IPS-15b (cell line): Measurements from ENCODE around the gene CSNK1A1.
"Not testable (repeated sequence)": the region's sequence is repeated elsewhere in the genome, so short reads cannot be mapped to it uniquely, and the experiment has no call there.

Source experiments
- H3K27me3 ChIP-seq: one replicate; pipeline ENCODE4 v1.6.1; 2013; ENCODE audit warnings: low read length; ENCODE audit not compliant: control insufficient read depth, insufficient read depth
- H3K36me3 ChIP-seq: one replicate; pipeline ENCODE4 v1.6.1; 2013; ENCODE audit warnings: low read length; ENCODE audit not compliant: control insufficient read depth, insufficient read depth
- H3K4me1 ChIP-seq: one replicate; pipeline ENCODE4 v1.6.1; 2013; ENCODE audit warnings: mild to moderate bottlenecking, low read length; ENCODE audit not compliant: control insufficient read depth, insufficient read depth
- H3K4me3 ChIP-seq: one replicate; pipeline ENCODE4 v1.5.1; 2013; ENCODE audit warnings: low read depth, low read length
- H3K9ac ChIP-seq: one replicate; pipeline ENCODE4 v1.6.1; 2013; ENCODE audit warnings: low read depth, mild to moderate bottlenecking, low read length
- H3K9me3 ChIP-seq: one replicate; pipeline ENCODE4 v1.6.1; 2013; ENCODE audit warnings: mild to moderate bottlenecking, low read length; ENCODE audit not compliant: control insufficient read depth, insufficient read depth

CSNK1A1 gene

DNA sequence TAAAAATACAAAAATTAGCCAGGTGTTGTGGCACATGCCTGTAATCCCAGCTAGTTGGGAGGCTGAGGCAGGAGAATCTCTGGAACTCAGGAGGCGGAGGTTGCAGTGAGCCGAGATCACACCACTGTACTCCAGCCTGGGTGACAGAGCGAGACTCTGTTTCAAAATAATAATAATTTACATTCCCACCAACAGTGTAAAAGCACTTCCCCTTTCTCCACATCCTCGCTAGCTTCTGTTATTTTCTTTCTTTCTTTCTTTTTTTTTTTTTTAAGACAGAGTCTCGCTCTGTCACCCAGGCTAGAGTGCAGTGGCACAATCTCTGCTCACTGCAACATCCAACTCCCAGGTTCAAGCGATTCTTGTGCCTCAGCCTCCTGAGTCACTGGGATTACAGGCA lies 89.3 kb downstream of the CSNK1A1 start:
- H3K36me3 ChIP-seq, H3K27me3 ChIP-seq, H3K9me3 ChIP-seq, H3K9ac ChIP-seq, H3K4me3 ChIP-seq, H3K4me1 ChIP-seq: not testable (repeated sequence)

- no peaks in the 10 kb centered on the region for H3K27me3 ChIP-seq
- no peak overlapping the region for H3K9ac ChIP-seq
- no peaks in the 10 kb centered on the region for H3K9me3 ChIP-seq
- H3K36me3 ChIP-seq: no peaks in the 10 kb centered on the region
- no peaks in the 10 kb centered on the region for H3K4me1 ChIP-seq
- H3K4me3 ChIP-seq: no peak overlapping the region
Measured at GRCh38 chr5:149459891-149460290, 91.3 kb downstream of the CSNK1A1 start.

DNA sequence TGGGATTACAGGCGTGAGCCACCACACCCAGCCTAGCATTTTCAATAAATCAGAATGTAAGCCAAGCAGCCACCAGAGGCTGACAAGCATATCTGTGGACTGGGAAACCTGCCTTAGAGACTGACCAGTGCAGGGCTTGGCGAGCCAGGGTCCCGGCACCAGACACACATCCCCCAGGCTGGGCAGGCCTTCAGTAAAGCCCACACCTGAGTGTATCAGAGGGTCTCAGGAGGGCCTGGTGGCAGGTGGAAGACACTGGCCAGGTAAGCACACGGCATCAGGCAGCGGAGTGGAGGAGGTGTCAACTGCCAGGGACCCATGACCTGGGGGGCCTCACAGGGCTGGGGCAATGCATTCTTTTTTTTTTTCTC lies 93.9 kb downstream of the CSNK1A1 start:
- Histone ChIP-seq H3K9me3 (no peaks in the 10 kb centered on the region), H3K36me3 (no peaks in the 10 kb centered on the region), H3K27me3 (no peaks in the 10 kb centered on the region), H3K4me3 (no peak overlapping the region), H3K9ac (no peak overlapping the region), H3K4me1 (no peaks in the 10 kb centered on the region)

GRCh38 chr5:149456597-149457392 lies 94.4 kb downstream of the CSNK1A1 start:
- no peaks in the 10 kb centered on the region for H3K9me3 ChIP-seq
- no peaks in the 10 kb centered on the region for H3K27me3 ChIP-seq
- H3K9ac ChIP-seq: no peak overlapping the region
- no peak overlapping the region for H3K4me3 ChIP-seq
- no peaks in the 10 kb centered on the region for H3K36me3 ChIP-seq
- H3K4me1 ChIP-seq: no peaks in the 10 kb centered on the region

GRCh38 chr5:149455889-149456409 lies 95.3 kb downstream of the CSNK1A1 start:
- no peak overlapping the region for H3K4me3 ChIP-seq
- H3K36me3 ChIP-seq: no peaks in the 10 kb centered on the region
- no peaks in the 10 kb centered on the region for H3K9me3 ChIP-seq
- no peaks in the 10 kb centered on the region for H3K27me3 ChIP-seq
- no peaks in the 10 kb centered on the region for H3K4me1 ChIP-seq
- no peak overlapping the region for H3K9ac ChIP-seq

DNA sequence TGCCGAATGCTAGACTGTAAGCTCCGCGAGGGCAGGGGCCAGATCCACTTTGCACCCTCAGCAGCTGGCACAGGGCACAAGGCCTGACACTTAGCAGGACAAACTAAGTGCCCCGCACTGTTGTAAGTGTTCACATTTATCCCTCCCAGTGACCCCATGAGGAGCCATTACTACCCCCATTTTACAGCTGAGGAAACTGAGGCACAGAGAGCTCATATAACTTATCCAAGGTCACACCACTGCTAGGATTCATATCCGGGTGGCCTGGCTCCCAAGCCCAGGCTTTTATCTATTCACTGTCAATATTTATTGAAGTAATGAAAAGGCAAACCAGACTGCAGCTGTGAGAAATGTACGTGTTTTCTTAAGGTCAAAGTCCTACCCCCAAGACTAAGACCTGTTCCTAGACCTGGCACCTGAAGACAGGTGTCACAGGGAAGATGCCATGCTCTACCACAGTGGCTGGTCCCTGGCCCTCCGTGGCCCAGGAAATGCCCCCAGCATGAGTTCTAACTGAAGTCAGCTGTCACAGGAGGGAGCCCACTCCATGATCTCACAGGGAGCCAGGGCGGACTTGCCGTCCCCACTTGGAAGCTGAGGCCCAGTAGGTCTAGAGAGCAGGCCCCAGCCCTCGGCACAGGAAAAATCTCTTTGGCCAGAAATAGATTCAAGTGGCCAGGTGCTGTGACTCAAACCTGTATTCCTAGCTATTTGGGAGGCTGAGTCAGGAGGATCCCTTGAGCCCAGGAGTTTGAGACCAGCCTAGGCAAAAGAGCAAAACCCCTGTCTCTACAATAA lies 97.4 kb downstream of the CSNK1A1 start:
- Histone ChIP-seq H3K9me3 (no peaks in the 10 kb centered on the region), H3K4me3 (no peak overlapping the region), H3K27me3 (no peaks in the 10 kb centered on the region), H3K9ac (no peak overlapping the region), H3K4me1 (no peaks in the 10 kb centered on the region), H3K36me3 (no peaks in the 10 kb centered on the region)

- Histone ChIP-seq H3K9ac (no peak overlapping the region), H3K27me3 (no peaks in the 10 kb centered on the region), H3K36me3 (no peaks in the 10 kb centered on the region), H3K9me3 (no peaks in the 10 kb centered on the region), H3K4me1 (no peaks in the 10 kb centered on the region), H3K4me3 (no peak overlapping the region)
Measured at GRCh38 chr5:149452665-149453617, 98.3 kb downstream of the CSNK1A1 start.

- Histone ChIP-seq H3K9ac (no peak overlapping the region), H3K27me3 (no peaks in the 10 kb centered on the region), H3K4me1 (no peaks in the 10 kb centered on the region), H3K9me3 (no peaks in the 10 kb centered on the region), H3K36me3 (no peaks in the 10 kb centered on the region), H3K4me3 (no peak overlapping the region)
Measured at GRCh38 chr5:149452007-149452664, 99.1 kb downstream of the CSNK1A1 start.

- Histone ChIP-seq H3K9me3 (no peaks in the 10 kb centered on the region), H3K4me3 (no peak overlapping the region), H3K4me1 (peaks cover 2% of the 10 kb centered on the region), H3K9ac (no peak overlapping the region), H3K27me3 (no peaks in the 10 kb centered on the region), H3K36me3 (no peaks in the 10 kb centered on the region)
Measured at GRCh38 chr5:149450199-149450598, 101.0 kb downstream of the CSNK1A1 start.

DNA sequence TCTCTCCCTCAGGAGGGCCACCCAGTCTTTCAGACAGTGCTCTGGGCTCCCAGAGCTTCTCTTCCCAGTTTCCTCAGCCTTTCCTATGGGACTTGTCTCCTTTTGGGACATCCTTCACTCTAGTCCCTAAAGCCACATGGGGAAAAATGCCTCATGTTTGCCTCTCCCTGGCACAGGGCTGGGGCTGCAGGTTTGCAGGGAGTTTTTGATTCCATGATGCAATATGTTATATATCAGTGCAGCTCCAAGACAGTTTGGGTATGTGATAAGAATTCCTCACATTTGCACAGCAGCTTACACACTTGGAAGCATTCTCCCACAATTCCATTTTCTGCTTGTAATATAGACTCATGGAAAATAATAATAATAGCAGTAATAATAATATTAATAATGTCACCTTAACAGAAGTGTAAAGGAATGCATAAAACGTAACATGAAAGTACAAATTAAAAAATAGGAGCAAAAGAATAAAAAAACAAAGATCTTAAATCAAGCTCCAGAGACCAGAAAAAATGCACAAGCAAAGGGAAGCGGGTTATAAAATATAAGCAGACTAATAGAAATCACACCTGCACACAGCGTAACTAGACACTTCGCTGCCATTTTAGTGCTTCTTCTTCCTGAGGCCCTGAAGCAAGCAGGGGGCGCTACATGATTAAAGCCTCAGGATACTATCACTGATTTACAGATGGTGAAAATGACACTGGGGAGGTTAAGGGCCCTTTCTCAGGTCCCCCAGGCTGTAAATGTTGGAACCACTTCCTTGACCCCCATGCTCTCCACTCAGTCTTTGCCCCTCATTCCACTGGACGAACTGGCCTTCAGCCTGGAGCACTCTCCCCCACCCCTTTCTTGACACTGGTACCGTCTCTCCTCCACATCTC lies 102.2 kb downstream of the CSNK1A1 start:
- Histone ChIP-seq H3K4me3 (no peak overlapping the region), H3K27me3 (no peaks in the 10 kb centered on the region), H3K4me1 (peaks cover 2% of the 10 kb centered on the region), H3K9me3 (no peaks in the 10 kb centered on the region), H3K36me3 (no peaks in the 10 kb centered on the region), H3K9ac (no peak overlapping the region)
